GM12801 (cell line): ENCODE data around the gene RAC3.

Source experiments
- CTCF ChIP-seq: IDR thresholded peaks from one replicate; pipeline ENCODE4 v1.5.1; 2011; ENCODE audit warnings: control low read depth; ENCODE audit not compliant: insufficient read length; ENCODE audit errors: extremely low read depth

RAC3 gene

GRCh38 chr17:82012261-82012639, 19.2 kb upstream of the RAC3 start:
- TF ChIP-seq CTCF = no peak

GRCh38 chr17:82012640-82013295, 18.7 kb upstream of the RAC3 start:
- TF ChIP-seq CTCF = no peak

- no peak for TF ChIP-seq CTCF
Measured at GRCh38 chr17:82013341-82013740, 18.1 kb upstream of the RAC3 start.

- TF ChIP-seq CTCF = no peak
Measured at GRCh38 chr17:82013772-82014321, 17.6 kb upstream of the RAC3 start.

- TF ChIP-seq CTCF = no peak
Measured at GRCh38 chr17:82014432-82014831, 17.0 kb upstream of the RAC3 start.

- no peak for TF ChIP-seq CTCF
Measured at GRCh38 chr17:82014971-82015310, 16.5 kb upstream of the RAC3 start.

GRCh38 chr17:82015311-82015971, 16.0 kb upstream of the RAC3 start:
- TF ChIP-seq CTCF = no peak
